Nephron progenitor cell (in vitro differentiated cells): ENCODE results near the gene ITPKA.

Experiments
- DNase-seq: peaks from one replicate; pipeline ENCODE4 v3.0.0; 2021
- H3K27ac Mint-ChIP-seq: 2 replicates; pipeline ENCODE4 v1.8.0; 2021; ENCODE audit warnings: mild to moderate bottlenecking, moderate library complexity, mixed read lengths
- H3K27me3 Mint-ChIP-seq: 2 replicates; pipeline ENCODE4 v1.8.0; 2021; ENCODE audit warnings: mild to moderate bottlenecking, low read depth, mixed read lengths; ENCODE audit not compliant: poor library complexity
- H3K36me3 Mint-ChIP-seq: 2 replicates; pipeline ENCODE4 v1.8.0; 2021; ENCODE audit warnings: low read depth, mixed read lengths
- H3K4me1 Mint-ChIP-seq: 2 replicates; pipeline ENCODE4 v1.8.0; 2021; ENCODE audit warnings: mixed read lengths
- H3K4me3 Mint-ChIP-seq: 2 replicates; pipeline ENCODE4 v1.8.0; 2021; ENCODE audit warnings: mild to moderate bottlenecking, moderate library complexity, mixed read lengths
- H3K9me3 Mint-ChIP-seq: 2 replicates; pipeline ENCODE4 v1.8.0; 2021; ENCODE audit warnings: mild to moderate bottlenecking, moderate library complexity, mixed read lengths
- CTCF ChIP-seq: fragments of 200-600 bp; sonication (generic); IDR thresholded peaks from 2 replicates; pipeline ENCODE4 v1.5.0; 2021; ENCODE audit warnings: antibody characterized with exemption

Gene ITPKA

DNA sequence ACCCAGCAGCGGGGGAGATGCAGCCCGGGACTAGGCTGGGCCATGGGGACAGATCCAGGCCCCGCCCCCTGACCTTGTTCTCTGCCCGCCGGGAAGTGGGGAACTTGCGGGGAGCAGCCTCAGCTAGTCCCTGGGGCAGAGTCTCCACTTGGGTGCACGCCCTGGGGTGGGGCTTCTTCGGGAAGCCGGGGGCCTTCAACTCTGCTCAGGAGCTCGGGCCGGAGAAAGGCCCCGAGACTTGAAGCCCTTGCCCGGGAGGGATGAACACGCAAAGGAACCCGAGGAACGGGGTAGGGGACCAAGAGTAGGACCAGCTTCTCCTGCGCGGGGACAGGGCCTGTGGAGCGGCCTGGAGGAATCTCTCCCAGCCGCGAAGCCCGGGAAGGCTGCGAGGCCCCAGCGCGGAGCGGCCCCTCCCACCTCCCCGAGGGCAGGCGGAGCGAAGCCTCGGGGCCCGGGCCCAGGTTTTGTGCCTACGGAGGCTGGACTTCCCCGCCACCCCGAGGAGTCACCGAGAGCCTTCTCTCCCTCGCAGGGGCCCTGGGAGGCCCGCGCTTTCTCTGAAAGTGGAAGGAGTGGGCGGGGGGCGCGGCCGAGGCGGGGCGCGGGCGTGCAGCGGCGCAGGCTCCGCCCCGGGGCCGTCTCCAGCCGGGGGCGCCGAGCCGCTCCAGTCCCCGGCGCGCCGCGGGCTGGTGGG, at the start of gene ITPKA:
Gene ITPKA (plus strand): TSS at position 670 of the 697 bp plus-strand sequence. CDS start 54 bp downstream, outside the sequence.
- Mint-ChIP-seq H3K27ac (no peak within 1 kb of the TSS), H3K27me3 (peaks cover 67% of the 10 kb centered on the region), H3K36me3 (no peaks in the 10 kb centered on the region), H3K9me3 (no peaks in the 10 kb centered on the region), H3K4me3 (peak within 1 kb of the TSS; percentile 79), H3K4me1 (peaks cover 22% of the 10 kb centered on the region)
- TF ChIP-seq CTCF = no peak
- peak; percentile 80 for DNase-seq

DNA sequence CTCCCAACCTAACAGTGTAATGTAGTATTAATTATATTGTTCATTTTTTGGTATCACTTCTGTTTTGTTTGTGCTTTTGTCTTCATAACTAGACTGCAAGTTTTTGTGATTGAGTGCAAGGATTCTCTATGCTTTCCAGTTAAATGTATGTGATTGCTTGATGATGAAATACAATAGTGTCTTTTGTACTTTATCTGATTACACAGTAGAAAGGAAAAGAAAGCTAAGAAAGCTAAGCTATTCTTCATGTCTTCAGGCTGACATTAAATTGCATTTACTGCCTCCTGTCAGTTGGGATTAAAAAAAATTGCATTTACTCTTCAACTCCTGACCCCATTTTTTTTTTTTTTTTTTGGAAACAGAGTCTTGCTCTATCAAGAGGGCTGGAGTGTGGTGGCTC, 48.3 kb upstream of the ITPKA start:
- DNase-seq = no peak
- Mint-ChIP-seq H3K4me3 (no peak overlapping the region), H3K27me3 (peaks cover 2% of the 10 kb centered on the region), H3K27ac (peak overlapping the region; percentile 96), H3K4me1 (no peaks in the 10 kb centered on the region), H3K9me3 (no peaks in the 10 kb centered on the region), H3K36me3 (peaks cover 63% of the 10 kb centered on the region)
- no peak for TF ChIP-seq CTCF

DNA sequence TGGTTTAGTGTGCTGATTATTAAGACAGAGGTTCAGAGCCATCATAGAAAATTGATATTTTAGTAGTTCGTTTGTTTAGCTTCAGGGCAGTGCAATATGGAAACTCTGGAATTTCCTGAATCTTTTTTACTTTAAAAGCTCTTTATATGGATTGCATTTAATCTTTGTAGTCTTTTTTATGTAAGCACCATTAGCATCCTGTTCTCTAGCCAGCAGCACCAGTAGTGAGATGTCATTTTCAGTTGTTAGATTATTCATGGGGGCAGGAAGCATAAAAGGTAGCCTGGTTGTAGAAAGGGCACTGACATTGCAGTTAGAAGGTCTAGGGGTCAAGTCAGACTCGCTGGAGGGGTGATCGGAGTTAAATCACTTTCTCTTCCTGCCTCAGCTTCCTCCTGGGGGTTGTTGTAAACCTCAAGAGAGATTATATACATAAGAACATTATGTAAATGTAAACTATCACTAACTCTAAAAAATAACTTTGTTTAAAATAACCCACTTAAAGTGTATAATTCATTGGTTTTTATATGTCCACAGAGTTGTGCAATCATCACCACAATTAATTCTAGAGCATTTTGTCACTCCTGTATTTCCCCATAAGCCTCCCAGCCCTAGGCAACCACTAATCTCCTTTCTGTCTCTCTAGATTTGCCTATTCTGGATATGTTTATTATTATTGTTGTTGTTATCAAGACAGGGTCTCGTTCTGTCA, 31.4 kb upstream of the ITPKA start:
- H3K36me3 Mint-ChIP-seq = peaks cover 75% of the 10 kb centered on the region
- peaks cover 2% of the 10 kb centered on the region for H3K27me3 Mint-ChIP-seq
- no peaks in the 10 kb centered on the region for H3K9me3 Mint-ChIP-seq
- no peak for DNase-seq
- no peak overlapping the region for H3K27ac Mint-ChIP-seq
- no peak overlapping the region for H3K4me3 Mint-ChIP-seq
- no peak for TF ChIP-seq CTCF
- H3K4me1 Mint-ChIP-seq = no peaks in the 10 kb centered on the region

- no peaks in the 10 kb centered on the region for H3K9me3 Mint-ChIP-seq
- peaks cover 2% of the 10 kb centered on the region for H3K27me3 Mint-ChIP-seq
- no peak for TF ChIP-seq CTCF
- peaks cover 79% of the 10 kb centered on the region for H3K36me3 Mint-ChIP-seq
- no peak for DNase-seq
- peak overlapping the region; percentile 20 for H3K27ac Mint-ChIP-seq
- no peaks in the 10 kb centered on the region for H3K4me1 Mint-ChIP-seq
- no peak overlapping the region for H3K4me3 Mint-ChIP-seq
Observed at GRCh38 chr15:41464889-41465580, 28.6 kb upstream of the ITPKA start.

GRCh38 chr15:41465822-41466421, 27.8 kb upstream of the ITPKA start:
- H3K9me3 Mint-ChIP-seq = no peaks in the 10 kb centered on the region
- H3K4me3 Mint-ChIP-seq = no peak overlapping the region
- no peak overlapping the region for H3K27ac Mint-ChIP-seq

More at GRCh38 chr15:41465822-41466421, 27.8 kb upstream of the ITPKA start:
- no peak for DNase-seq
- Mint-ChIP-seq H3K36me3 (peaks cover 83% of the 10 kb centered on the region), H3K27me3 (peaks cover 2% of the 10 kb centered on the region), H3K4me1 (no peaks in the 10 kb centered on the region)
- peak; percentile 91 for TF ChIP-seq CTCF
